Measurements from ENCODE around the gene LIG3. TPM values are rescaled to one million over a fixed set of nuclear protein-coding genes. Genes with fewer than 3 reads are reported as not detected.

LIG3 gene
- total and polyA plus RNA-seq, 5 donors from 2014 or later: 9.5 to 39.1 (median 10.5) TPM

DNA sequence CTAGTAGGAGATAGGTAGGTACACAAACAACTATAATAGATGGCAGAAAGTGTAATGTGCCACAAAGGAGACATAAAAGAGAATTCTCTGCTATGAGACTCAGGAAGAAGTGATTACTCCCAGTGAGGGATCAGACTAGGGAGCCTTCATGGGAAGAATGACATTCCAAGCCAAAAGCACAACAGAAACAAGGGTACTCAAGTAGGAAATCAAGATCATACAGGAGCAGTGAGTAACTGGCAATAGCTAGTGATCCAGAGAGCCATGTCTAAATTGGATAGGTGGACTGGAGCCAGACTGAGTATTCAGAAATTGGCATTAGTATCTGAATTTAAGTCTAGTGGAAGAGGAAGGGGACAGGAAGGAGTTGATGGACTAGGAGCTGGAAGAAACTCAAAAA, 72.5 kb downstream of the LIG3 start:
- peaks cover 0 to 4% (median 0%) of the 10 kb centered on the region in 7 donors for H3K9me3 Mint-ChIP-seq
- H3K36me3 Mint-ChIP-seq: peaks cover 28% of the 10 kb centered on the region
- H3K4me1 Mint-ChIP-seq: peaks cover 35 to 87% (median 75%) of the 10 kb centered on the region in 4 donors
- peak overlapping the region; percentile 91 to 99 (median 92) for H3K27ac Mint-ChIP-seq
- Histone ChIP-seq H3K4me3 (ENCODE audit: low read depth, low read length) (peak overlapping the region; percentile 75), H3K4me1 (ENCODE audit: control insufficient read depth, insufficient read depth, low read length, poor library complexity, severe bottlenecking) (peaks cover 74% of the 10 kb centered on the region), H3K36me3 (ENCODE audit: control insufficient read depth, insufficient read depth, low read length) (peaks cover 10% of the 10 kb centered on the region), H3K9me3 (ENCODE audit: control insufficient read depth in 2 of 2, low read length in 2 of 2) (no peaks in the 10 kb centered on the region), H3K27me3 (ENCODE audit: control insufficient read depth, insufficient read depth, low read length) (no peaks in the 10 kb centered on the region), H3K27ac (ENCODE audit: insufficient read depth, low read length, poor library complexity, severe bottlenecking) (peak overlapping the region; percentile 86)
- ATAC-seq (ENCODE audit: low read depth in 2 of 2): no peak
- H3K4me3 Mint-ChIP-seq: peak overlapping the region; percentile 65 to 86 (median 72)
- no peak for DNase-seq
- H3K27me3 Mint-ChIP-seq: peaks cover 4% of the 10 kb centered on the region

DNA sequence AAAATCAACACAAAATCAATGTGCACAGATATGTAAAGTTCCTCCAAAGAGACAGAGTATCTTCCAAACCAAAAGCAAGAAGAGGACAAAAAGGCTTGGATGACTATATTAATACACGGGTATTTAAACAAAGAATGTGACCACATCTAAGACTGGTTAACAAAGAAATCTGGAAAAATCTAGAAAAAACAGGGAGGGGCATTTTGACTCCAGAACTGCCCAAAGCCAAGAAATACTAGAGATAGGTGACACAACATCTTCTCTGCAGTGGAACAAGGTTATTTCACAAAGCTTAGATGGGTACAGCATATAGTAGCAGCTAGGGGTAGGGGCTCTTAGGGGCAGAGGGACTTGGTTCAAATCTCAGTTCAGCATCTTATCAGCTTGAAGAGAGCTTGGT, 72.9 kb downstream of the LIG3 start:
- peaks cover 4% of the 10 kb centered on the region for H3K27me3 Mint-ChIP-seq
- H3K4me3 ChIP-seq (ENCODE audit: low read depth, low read length): peak overlapping the region; percentile 75
- peaks cover 32% of the 10 kb centered on the region for H3K36me3 Mint-ChIP-seq
- H3K36me3 ChIP-seq (ENCODE audit: control insufficient read depth, insufficient read depth, low read length): peaks cover 10% of the 10 kb centered on the region
- no peaks in the 10 kb centered on the region for H3K27me3 ChIP-seq (ENCODE audit: control insufficient read depth, insufficient read depth, low read length)
- ATAC-seq (ENCODE audit: low read depth in 2 of 2) (no peak), DNase-seq (no peak)
- peaks cover 70% of the 10 kb centered on the region for H3K4me1 ChIP-seq (ENCODE audit: control insufficient read depth, insufficient read depth, low read length, poor library complexity, severe bottlenecking)
- peaks cover 39 to 91% (median 79%) of the 10 kb centered on the region in 4 donors for H3K4me1 Mint-ChIP-seq
- H3K4me3 Mint-ChIP-seq: peak overlapping the region; percentile 65 to 86 (median 72)
- H3K9me3 ChIP-seq (ENCODE audit: control insufficient read depth in 2 of 2, low read length in 2 of 2): no peaks in the 10 kb centered on the region
- peaks cover 0 to 4% (median 0%) of the 10 kb centered on the region in 7 donors for H3K9me3 Mint-ChIP-seq
- H3K27ac Mint-ChIP-seq: peak overlapping the region; percentile 91 to 99 (median 92)
- H3K27ac ChIP-seq (ENCODE audit: insufficient read depth, low read length, poor library complexity, severe bottlenecking): peak overlapping the region; percentile 86

DNA sequence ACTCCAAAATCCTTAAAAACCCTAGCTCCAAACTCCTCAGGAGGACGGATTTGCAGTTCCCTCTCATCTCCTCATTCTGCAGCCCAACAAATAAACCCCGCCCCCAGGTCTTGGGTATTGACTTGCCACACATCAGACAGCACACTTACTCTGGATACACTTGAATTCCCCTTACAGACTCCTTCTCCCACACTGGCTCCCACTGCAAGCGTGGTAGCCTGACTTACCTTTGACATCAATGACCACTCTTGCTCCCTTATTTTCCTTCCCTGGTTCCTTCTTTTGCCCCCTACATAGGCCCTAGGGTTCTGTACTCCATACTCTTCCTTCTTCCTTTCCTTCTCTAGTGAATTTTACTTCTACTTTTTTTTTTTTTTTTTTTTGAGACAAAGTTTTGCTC, 75.7 kb downstream of the LIG3 start:
- Histone ChIP-seq H3K9me3 (ENCODE audit: control insufficient read depth in 2 of 2, low read length in 2 of 2) (no peaks in the 10 kb centered on the region), H3K4me3 (ENCODE audit: low read depth, low read length) (no peak overlapping the region), H3K4me1 (ENCODE audit: control insufficient read depth, insufficient read depth, low read length, poor library complexity, severe bottlenecking) (peaks cover 48% of the 10 kb centered on the region), H3K27me3 (ENCODE audit: control insufficient read depth, insufficient read depth, low read length) (no peaks in the 10 kb centered on the region), H3K36me3 (ENCODE audit: control insufficient read depth, insufficient read depth, low read length) (peaks cover 19% of the 10 kb centered on the region), H3K27ac (ENCODE audit: insufficient read depth, low read length, poor library complexity, severe bottlenecking) (no peak overlapping the region)
- peak overlapping the region; percentile 87 to 90 (median 89) for H3K27ac Mint-ChIP-seq
- DNase-seq (no peak), ATAC-seq (ENCODE audit: low read depth in 2 of 2) (no peak)
- H3K27me3 Mint-ChIP-seq: no peaks in the 10 kb centered on the region
- H3K9me3 Mint-ChIP-seq: peaks cover 0 to 4% (median 0%) of the 10 kb centered on the region in 7 donors
- peaks cover 48% of the 10 kb centered on the region for H3K36me3 Mint-ChIP-seq
- H3K4me1 Mint-ChIP-seq: peaks cover 35 to 90% (median 78%) of the 10 kb centered on the region in 4 donors
- H3K4me3 Mint-ChIP-seq: peak overlapping the region in 3 of 4 donors; percentile 18 to 72 (median 61)

GRCh38 chr17:35057332-35057915, 77.1 kb downstream of the LIG3 start:
- Histone ChIP-seq H3K27ac (ENCODE audit: insufficient read depth, low read length, poor library complexity, severe bottlenecking) (no peak overlapping the region), H3K4me1 (ENCODE audit: control insufficient read depth, insufficient read depth, low read length, poor library complexity, severe bottlenecking) (peaks cover 35% of the 10 kb centered on the region), H3K27me3 (ENCODE audit: control insufficient read depth, insufficient read depth, low read length) (no peaks in the 10 kb centered on the region), H3K9me3 (ENCODE audit: control insufficient read depth in 2 of 2, low read length in 2 of 2) (no peaks in the 10 kb centered on the region), H3K4me3 (ENCODE audit: low read depth, low read length) (no peak overlapping the region), H3K36me3 (ENCODE audit: control insufficient read depth, insufficient read depth, low read length) (peaks cover 28% of the 10 kb centered on the region)
- peaks cover 0 to 4% (median 0%) of the 10 kb centered on the region in 7 donors for H3K9me3 Mint-ChIP-seq
- no peaks in the 10 kb centered on the region for H3K27me3 Mint-ChIP-seq
- ATAC-seq (ENCODE audit: low read depth in 2 of 2) (no peak), DNase-seq (no peak)
- peaks cover 25 to 89% (median 68%) of the 10 kb centered on the region in 4 donors for H3K4me1 Mint-ChIP-seq
- H3K27ac Mint-ChIP-seq: peak overlapping the region; percentile 44 to 90 (median 58)
- H3K4me3 Mint-ChIP-seq: peak overlapping the region in 3 of 4 donors; percentile 1 to 85 (median 31)
- H3K36me3 Mint-ChIP-seq: peaks cover 50% of the 10 kb centered on the region

Other genes with a start within 250 kb of the LIG3 start
- gene CCT6B, start 19.1 kb upstream of the LIG3 start, total RNA-seq: 2.7 TPM
- gene CCT6B, start 19.1 kb upstream of the LIG3 start, polyA plus RNA-seq: 1 to 10 TPM; 1.3 to 4.2 (median 1.7) TPM
- gene ZNF830, start 19.0 kb upstream of the LIG3 start, total RNA-seq: 36.4 TPM
- 10 to 100 TPM; 15.8 to 28.6 (median 21.0) TPM for gene ZNF830, start 19.0 kb upstream of the LIG3 start, polyA plus RNA-seq
- gene RFFL, start 83.2 kb downstream of the LIG3 start, total RNA-seq: 118 TPM
- gene RFFL, start 83.2 kb downstream of the LIG3 start, polyA plus RNA-seq: 100 to 1,000 TPM in 1 of 4 donors, 10 to 100 TPM in 3; 69.8 to 128 (median 79.3) TPM
- 11.7 TPM for gene RAD51D, start 139.3 kb downstream of the LIG3 start, total RNA-seq
- gene RAD51D, start 139.3 kb downstream of the LIG3 start, polyA plus RNA-seq: 10 to 100 TPM in 2 of 4 donors, 1 to 10 TPM in 2; 7.0 to 11.5 (median 10.3) TPM
- not detected for gene FNDC8, start 141.1 kb downstream of the LIG3 start, total RNA-seq
- not detected for gene FNDC8, start 141.1 kb downstream of the LIG3 start, polyA plus RNA-seq
- gene NLE1, start 161.8 kb downstream of the LIG3 start, total RNA-seq: 9.8 TPM
- 1 to 10 TPM; 3.1 to 5.3 (median 3.8) TPM for gene NLE1, start 161.8 kb downstream of the LIG3 start, polyA plus RNA-seq
- gene UNC45B, start 167.3 kb downstream of the LIG3 start, total RNA-seq: 0.44 TPM
- under 1 TPM; 0.29 to 0.63 (median 0.43) TPM for gene UNC45B, start 167.3 kb downstream of the LIG3 start, polyA plus RNA-seq
- gene SLC35G3, start 213.9 kb downstream of the LIG3 start, total RNA-seq: not detected
- under 1 TPM; 0.08 to 0.19 (median 0.13) TPM for gene SLC35G3, start 213.9 kb downstream of the LIG3 start, polyA plus RNA-seq

Measured in CD4-positive, CD25-positive, alpha-beta regulatory T cell (primary cell).